ENCODE data around the gene OR8B4. TPM values are rescaled to one million over a fixed set of nuclear protein-coding genes. Genes with fewer than 3 reads are reported as not detected.

Gene OR8B4
- total RNA-seq, 1 experiment from 2014 or later, result not detected

GRCh38 chr11:124470561-124471227 is 46.0 kb upstream of the OR8B4 start:
- H3K36me3 Mint-ChIP-seq (ENCODE audit: insufficient read depth, unreplicated experiment), result no peaks in the 10 kb centered on the region
- H3K4me1 ChIP-seq, result no peaks in the 10 kb centered on the region
- BruUV-seq (replicated peaks), result no TSS peak
- H3K9me3 ChIP-seq, result no peaks in the 10 kb centered on the region
- CTCF ChIA-PET, result interaction anchor here (0.6 kb wide), 1 partner anchor 41 kb away, joined by 3 read pairs; no protein-coding TSS in a partner anchor
- no peaks in the 10 kb centered on the region for H3K36me3 ChIP-seq (ENCODE audit: control insufficient read depth, insufficient read depth, low read length)
- intact Hi-C loops (cut with micrococcal nuclease; ENCODE audit: unreplicated experiment), result no loop called here
- H3K27me3 ChIP-seq (replicated peaks; ENCODE audit: control insufficient read depth, insufficient read depth, low read length), result no peaks in the 10 kb centered on the region; the same call in 1 of the 2 replicates
- no peak overlapping the region for H3K27ac Mint-ChIP-seq (ENCODE audit: unreplicated experiment)
- TF ChIP-seq, protein P1, sequence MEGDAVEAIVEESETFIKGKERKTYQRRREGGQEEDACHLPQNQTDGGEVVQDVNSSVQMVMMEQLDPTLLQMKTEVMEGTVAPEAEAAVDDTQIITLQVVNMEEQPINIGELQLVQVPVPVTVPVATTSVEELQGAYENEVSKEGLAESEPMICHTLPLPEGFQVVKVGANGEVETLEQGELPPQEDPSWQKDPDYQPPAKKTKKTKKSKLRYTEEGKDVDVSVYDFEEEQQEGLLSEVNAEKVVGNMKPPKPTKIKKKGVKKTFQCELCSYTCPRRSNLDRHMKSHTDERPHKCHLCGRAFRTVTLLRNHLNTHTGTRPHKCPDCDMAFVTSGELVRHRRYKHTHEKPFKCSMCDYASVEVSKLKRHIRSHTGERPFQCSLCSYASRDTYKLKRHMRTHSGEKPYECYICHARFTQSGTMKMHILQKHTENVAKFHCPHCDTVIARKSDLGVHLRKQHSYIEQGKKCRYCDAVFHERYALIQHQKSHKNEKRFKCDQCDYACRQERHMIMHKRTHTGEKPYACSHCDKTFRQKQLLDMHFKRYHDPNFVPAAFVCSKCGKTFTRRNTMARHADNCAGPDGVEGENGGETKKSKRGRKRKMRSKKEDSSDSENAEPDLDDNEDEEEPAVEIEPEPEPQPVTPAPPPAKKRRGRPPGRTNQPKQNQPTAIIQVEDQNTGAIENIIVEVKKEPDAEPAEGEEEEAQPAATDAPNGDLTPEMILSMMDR (IDR thresholded peaks at IDR 0.05; ENCODE audit: insufficient read depth in 1 of 2, low read depth in 1 of 2, low read length in 1 of 2, severe bottlenecking in 1 of 2, unreplicated experiment in 1 of 2), result no peak
- H3K9me3 Mint-ChIP-seq (ENCODE audit: unreplicated experiment), result no peaks in the 10 kb centered on the region
- H3K4me3 ChIP-seq (ENCODE audit: low read depth, low read length), result no peak overlapping the region
- no peaks in the 10 kb centered on the region for H3K4me1 Mint-ChIP-seq (ENCODE audit: low read depth, unreplicated experiment)
- peaks cover 33% of the 10 kb centered on the region for H3K27me3 Mint-ChIP-seq (ENCODE audit: insufficient read depth, unreplicated experiment)
- H3K4me3 Mint-ChIP-seq (ENCODE audit: unreplicated experiment), result no peak overlapping the region
- DNase-seq, result no peak
- POLR2A ChIA-PET, result no interaction called here

GRCh38 chr11:124467381-124467927 is 42.8 kb upstream of the OR8B4 start:
- Histone ChIP-seq H3K4me1 (no peaks in the 10 kb centered on the region), H3K36me3 (ENCODE audit: control insufficient read depth, insufficient read depth, low read length) (no peaks in the 10 kb centered on the region), H3K27me3 (replicated peaks; ENCODE audit: control insufficient read depth, insufficient read depth, low read length) (no peaks in the 10 kb centered on the region), H3K4me3 (ENCODE audit: low read depth, low read length) (no peak overlapping the region), H3K9me3 (no peaks in the 10 kb centered on the region)
- no peaks in the 10 kb centered on the region for H3K9me3 Mint-ChIP-seq (ENCODE audit: unreplicated experiment)
- no peak overlapping the region for H3K27ac Mint-ChIP-seq (ENCODE audit: unreplicated experiment)
- CTCF ChIA-PET, result no interaction called here
- no peak overlapping the region for H3K4me3 Mint-ChIP-seq (ENCODE audit: unreplicated experiment)
- H3K36me3 Mint-ChIP-seq (ENCODE audit: insufficient read depth, unreplicated experiment), result no peaks in the 10 kb centered on the region
- no peaks in the 10 kb centered on the region for H3K4me1 Mint-ChIP-seq (ENCODE audit: low read depth, unreplicated experiment)
- TF ChIP-seq, protein P1 (IDR thresholded peaks at IDR 0.05; ENCODE audit: insufficient read depth in 1 of 2, low read depth in 1 of 2, low read length in 1 of 2, severe bottlenecking in 1 of 2, unreplicated experiment in 1 of 2), result no peak
- POLR2A ChIA-PET, result no interaction called here
- no TSS peak for BruUV-seq (replicated peaks)
- peaks cover 27% of the 10 kb centered on the region for H3K27me3 Mint-ChIP-seq (ENCODE audit: insufficient read depth, unreplicated experiment)
- intact Hi-C loops (cut with micrococcal nuclease; ENCODE audit: unreplicated experiment), result no loop called here
- no peak for DNase-seq

GRCh38 chr11:124465368-124465767 is 40.7 kb upstream of the OR8B4 start:
- Mint-ChIP-seq H3K4me1 (ENCODE audit: low read depth, unreplicated experiment) (no peaks in the 10 kb centered on the region), H3K36me3 (ENCODE audit: insufficient read depth, unreplicated experiment) (no peaks in the 10 kb centered on the region), H3K9me3 (ENCODE audit: unreplicated experiment) (peaks cover 14% of the 10 kb centered on the region), H3K4me3 (ENCODE audit: unreplicated experiment) (no peak overlapping the region), H3K27ac (ENCODE audit: unreplicated experiment) (no peak overlapping the region), H3K27me3 (ENCODE audit: insufficient read depth, unreplicated experiment) (peaks cover 20% of the 10 kb centered on the region)
- intact Hi-C loops (cut with micrococcal nuclease; ENCODE audit: unreplicated experiment), result no loop called here
- Histone ChIP-seq H3K4me3 (ENCODE audit: low read depth, low read length) (no peak overlapping the region), H3K27me3 (replicated peaks; ENCODE audit: control insufficient read depth, insufficient read depth, low read length) (no peaks in the 10 kb centered on the region), H3K4me1 (no peaks in the 10 kb centered on the region), H3K36me3 (ENCODE audit: control insufficient read depth, insufficient read depth, low read length) (no peaks in the 10 kb centered on the region), H3K9me3 (0 out of 2 replicates have a peak, but pooled peaks cover 5% of the 10 kb centered on the region)
- CTCF ChIA-PET, result no interaction called here
- no peak for DNase-seq
- no TSS peak for BruUV-seq (replicated peaks)
- POLR2A ChIA-PET, result no interaction called here
- TF ChIP-seq, protein P1 (IDR thresholded peaks at IDR 0.05; ENCODE audit: insufficient read depth in 1 of 2, low read depth in 1 of 2, low read length in 1 of 2, severe bottlenecking in 1 of 2, unreplicated experiment in 1 of 2), result no peak

Data from Caco-2 (cell line).